GM19397 (cell line): Measurements from ENCODE around the gene ACTR1A.
"Not testable (repeated sequence)": the region's sequence is repeated elsewhere in the genome, so short reads cannot be mapped to it uniquely, and the experiment has no call there.

Experiments
- ATAC-seq: cut with Tn5 transposase; IDR thresholded peaks from one replicate; pipeline ENCODE4 v1.9.1; 2021; ENCODE audit warnings: mild to moderate bottlenecking, moderate library complexity; ENCODE audit not compliant: unreplicated experiment

The ACTR1A gene

DNA sequence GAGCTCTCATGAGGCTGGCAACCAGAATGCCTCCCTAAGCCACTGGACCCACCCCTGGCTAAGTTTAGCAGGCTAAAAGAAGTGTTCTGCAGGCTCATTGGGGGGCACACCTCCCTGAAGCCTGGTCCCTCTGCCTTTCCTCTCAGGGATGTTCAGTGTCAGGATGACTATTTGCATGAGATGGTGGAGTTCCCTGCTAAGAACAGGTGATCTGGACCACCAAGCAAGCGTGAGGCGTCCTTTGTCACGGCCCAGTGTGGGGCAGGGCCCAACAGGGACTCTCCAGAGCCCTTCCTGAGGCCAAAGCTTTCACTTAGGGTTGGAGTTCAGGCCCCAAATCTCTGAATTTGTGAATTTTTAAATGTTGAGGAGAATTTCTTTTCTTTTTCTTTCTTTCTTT is 13.2 kb upstream of the ACTR1A start:
- no peak for ATAC-seq

GRCh38 chr10:102514487-102515311 is 12.2 kb upstream of the ACTR1A start:
- no peak for ATAC-seq

DNA sequence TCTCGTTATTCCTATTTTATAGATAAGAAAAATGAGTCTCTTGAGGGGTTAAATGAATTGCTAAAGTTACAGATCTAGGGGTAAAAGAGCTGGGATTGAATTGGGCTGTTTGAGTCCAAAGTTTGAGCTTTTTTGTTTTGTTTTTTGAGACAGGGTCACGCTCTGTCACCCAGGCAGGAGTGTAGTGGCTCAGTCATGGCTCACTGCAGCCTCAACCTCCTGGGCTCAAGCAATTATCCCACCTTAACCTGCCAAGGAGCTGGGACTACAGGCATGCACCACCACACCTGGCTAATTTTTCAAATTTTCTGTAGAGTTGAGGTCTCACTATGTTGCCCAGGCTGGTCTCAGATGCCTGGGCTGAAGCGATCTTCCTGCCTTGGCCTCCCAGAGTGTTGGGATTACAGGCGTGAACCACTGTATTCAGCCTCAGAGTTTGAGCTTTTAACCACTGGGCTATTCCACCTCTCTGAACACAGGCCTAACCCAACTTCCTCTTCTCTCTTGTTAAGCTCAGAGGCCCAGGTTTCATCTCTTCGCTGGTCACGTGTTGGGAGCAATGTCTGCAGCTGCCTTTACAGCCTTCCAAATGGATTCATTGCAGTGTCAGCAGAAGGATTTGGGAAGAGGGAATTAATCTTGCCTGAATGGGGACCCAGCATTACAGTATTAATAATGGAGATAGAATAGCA is 9.2 kb upstream of the ACTR1A start:
- ATAC-seq = peak; percentile 77

DNA sequence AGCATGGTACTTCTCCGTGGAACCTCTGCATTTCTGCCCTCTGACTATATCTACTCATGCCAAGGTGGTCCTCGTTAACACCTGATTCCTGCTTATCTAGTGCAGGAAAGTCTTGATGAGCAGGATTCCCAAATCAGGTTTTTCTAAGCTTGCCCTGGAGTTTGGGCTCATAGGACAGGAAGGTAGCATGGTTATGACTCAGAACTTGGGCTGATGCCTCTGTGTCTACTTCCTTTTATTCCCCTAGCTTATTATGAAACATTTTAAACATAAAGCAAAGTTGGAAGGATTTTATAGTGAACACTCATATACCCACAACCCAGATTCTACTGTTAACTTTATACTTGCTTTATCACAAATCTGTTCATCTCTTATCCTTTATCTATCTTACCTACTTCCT is 6.9 kb upstream of the ACTR1A start:
- ATAC-seq = no peak

DNA sequence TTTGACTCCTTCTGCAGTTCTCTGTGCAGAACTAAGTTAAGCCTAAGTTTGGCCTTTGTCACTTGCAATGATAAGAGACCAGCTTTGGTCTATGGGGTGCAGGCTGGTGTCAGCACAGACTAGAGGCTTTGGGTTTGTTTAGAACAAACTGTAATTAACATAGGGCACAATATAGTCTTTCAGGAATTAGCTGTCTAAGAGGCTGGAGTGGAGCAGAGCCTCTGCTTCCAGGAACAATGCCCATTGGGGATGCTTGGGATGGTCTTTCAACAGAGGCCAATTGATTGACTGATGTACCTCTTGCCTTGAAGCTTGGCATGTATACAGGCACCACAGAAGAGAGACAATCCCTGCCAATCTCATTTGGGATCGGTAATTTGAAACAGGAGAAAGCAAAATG is 6.0 kb upstream of the ACTR1A start:
- no peak for ATAC-seq

DNA sequence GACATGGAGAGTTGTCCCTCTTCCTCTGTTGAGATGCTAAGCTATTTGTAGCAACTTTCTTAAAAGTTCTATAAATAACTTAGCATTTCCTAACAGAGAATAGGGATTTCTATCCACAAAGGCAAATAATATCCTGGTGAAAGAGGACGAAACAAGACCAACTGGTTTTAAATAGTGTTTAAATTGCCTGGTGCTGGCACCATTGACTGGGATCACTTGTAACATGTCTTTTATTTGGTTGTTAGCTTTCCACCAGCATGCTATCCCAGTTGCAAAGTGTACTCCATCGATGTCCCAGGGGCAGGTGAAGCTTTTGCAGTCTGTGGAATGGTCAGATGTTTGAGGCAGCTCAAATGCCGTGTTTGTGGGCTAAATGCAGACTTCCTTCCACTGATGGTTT is 5.0 kb upstream of the ACTR1A start:
- no peak for ATAC-seq

DNA sequence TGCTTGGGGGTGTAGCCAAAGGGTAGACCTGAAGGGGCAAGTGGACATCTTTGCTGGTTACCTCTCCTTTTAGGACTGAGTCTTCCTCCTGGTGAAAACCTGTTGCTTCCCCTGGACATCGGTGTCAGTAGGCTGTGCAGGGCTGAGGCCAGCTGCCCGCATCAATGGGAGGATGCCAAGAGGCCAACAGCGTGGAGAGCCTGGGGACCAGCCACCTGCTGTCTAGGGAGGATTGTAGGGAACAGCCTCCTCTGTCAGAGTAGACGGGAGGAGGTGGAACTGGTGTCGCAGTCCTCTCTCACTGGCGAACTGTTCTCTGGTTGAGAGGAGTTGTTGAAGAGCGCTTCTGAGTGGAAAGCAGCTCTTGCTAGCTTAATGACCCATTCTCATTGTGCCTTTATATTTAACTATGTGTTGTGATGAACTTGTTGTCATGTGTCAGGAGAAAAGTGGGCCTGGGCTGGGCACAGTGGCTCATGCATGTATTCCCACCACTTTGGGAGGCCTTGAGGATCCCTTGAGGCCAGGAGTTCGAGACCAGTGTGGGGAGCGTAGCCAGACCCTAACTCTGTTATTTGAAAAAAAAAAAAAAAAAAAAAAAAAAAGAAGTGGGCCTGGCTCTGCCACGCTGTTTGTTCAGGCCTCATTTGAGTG is 3.1 kb upstream of the ACTR1A start:
- ATAC-seq = no peak

DNA sequence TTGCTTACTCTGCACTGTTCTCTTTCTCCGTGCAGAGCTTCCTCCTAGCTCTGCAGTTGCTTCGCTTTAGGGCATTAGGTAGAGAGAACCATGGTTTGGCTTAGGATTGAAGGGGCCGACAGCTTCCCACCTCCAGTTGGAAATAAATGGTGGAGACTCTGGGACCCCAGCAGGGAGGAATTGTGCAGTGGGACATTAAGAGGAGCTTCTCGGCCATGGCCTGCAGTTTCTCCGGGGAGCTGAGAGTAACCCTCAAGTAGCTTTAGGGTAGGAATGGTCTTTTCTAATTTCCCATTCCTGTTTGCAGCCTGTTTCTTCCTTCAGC is 2.4 kb upstream of the ACTR1A start:
- ATAC-seq = no peak

GRCh38 chr10:102504179-102504975 is 1.9 kb upstream of the ACTR1A start:
- ATAC-seq = no peak

- peak; percentile 63 for ATAC-seq
Measured at GRCh38 chr10:102503264-102504178, 1.0 kb upstream of the ACTR1A start, which contains the start of gene SUFU. Gene SUFU (plus strand): TSS chr10:102503972. CDS start chr10:102504153, 181 bp downstream.

DNA sequence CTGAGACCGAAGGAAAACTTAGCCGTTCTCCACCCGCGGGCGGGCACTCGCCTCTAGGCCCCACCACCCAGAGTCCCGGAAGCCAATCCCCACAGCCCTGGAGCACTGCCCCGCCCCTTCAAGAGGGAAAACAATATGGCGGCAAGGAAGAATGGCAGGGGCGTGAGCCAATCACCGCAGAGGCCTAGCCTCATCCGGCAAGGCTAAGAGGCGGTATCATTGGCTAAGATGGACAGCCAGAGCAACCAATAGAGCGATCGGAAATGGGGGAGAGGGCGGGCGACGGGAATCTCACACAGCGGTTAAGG is 529 bp downstream of the ACTR1A start:
- peak; percentile 63 for ATAC-seq

DNA sequence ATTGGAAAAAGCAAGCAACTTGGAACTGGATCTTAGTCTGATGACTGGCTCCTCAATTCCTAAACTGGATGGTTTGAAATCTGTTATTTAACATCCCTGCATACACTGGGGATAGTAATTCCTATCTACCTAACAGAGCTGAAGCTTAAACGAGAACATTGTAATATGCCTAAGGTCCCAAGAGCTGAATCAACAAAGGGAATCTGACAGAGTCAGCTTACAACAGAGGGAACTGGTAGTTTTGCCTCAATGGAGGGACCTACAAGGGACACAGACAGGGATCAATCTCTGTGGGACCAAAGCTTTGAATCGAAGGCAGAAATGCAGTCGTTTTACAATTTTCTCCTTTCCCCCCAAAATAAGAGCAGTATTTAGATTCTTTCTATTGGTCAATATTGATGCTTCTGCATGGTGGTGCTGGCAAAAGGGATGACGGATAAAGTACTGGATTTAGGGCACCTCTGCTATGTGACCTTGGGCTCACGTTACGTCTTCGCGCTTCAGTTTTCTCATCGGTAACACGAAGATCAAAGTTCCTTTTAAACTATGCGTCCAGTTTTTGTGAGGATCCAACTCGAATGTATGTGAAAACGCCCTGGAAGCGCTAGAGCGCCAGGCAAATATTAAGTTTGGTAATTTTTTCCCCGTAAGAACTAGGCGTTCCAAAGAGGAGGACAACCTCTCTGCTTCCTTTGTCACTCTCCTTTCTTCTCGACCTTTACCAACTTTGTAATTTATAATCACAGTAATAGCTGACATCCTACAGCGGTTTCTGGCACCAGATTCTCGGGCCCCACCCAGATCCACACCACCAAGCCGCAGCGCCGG is 1.1 kb downstream of the ACTR1A start:
- no peak for ATAC-seq

DNA sequence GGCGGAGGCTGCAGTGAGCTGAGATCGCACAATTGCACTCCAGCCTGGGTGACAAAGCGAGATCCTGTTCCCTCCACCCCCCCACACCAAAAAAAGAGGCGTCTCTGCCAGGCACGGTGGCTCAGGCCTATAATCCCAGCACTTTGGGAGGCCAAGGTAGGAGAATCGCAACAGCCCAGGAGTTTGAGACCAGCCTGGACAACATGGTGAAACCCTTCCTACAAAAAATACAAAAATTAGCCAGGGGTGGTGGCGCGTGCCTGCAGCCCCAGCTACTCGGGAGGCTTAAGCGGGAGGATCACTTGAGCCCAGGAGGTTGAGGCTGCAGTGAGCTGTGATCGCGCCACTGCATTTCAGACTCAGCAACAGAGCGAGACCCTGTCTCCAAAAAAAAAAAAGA is 1.8 kb downstream of the ACTR1A start:
- ATAC-seq = not testable (repeated sequence)

DNA sequence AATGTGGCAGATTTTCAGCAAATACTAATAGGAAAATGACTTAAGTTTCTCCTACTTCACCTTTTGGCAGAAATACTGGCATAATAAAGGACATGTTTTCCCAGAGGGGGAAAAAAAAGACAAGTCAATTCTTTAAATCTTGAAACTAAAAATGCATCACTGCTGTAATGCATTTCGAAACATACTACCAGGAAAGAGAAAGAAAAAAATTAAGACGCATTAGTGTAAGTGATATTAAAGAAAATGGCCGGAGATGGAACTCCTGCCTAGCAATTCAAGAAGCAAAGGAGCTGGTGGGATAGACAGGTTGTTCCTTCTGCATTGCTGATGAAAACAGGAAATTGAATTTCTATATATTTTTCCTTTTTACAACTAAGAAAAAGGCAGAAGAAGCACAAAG is 3.2 kb downstream of the ACTR1A start:
- no peak for ATAC-seq

- no peak for ATAC-seq
Measured at GRCh38 chr10:102497545-102497944, 5.0 kb downstream of the ACTR1A start.

- no peak for ATAC-seq
Measured at GRCh38 chr10:102493771-102494170, 8.7 kb downstream of the ACTR1A start.

DNA sequence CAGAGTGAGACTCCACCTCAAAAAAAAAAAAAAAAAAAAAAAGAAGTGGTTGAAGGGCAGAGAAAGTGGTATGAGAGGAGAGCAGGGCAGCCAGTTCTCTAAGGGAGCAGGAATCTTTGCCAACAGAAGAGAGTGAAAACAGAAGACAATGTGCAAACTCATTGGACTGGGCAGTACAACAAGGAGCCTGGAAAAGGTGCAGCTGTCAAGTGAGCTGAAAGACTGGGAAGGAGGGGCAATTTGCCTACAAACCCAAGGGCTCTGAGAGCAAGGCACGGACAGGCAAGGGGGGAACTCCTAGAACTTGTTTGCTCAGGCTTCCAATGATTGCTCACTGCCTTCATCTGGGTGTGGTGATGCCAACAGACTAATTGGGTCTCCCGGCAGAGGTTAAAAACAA is 9.5 kb downstream of the ACTR1A start:
- no peak for ATAC-seq

GRCh38 chr10:102492344-102492939 is 10.1 kb downstream of the ACTR1A start:
- no peak for ATAC-seq

GRCh38 chr10:102491136-102491535 is 11.4 kb downstream of the ACTR1A start:
- ATAC-seq = no peak
